Prostate gland (tissue), 2 donors: Measurements from ENCODE around the gene LRCH4.

Experiments used
- POLR2A ChIP-seq: fragments of 450-650 bp; IDR thresholded peaks from one replicate; pipeline ENCODE4 v1.6.1; 2016; ENCODE audit warnings: antibody characterized with exemption, mild to moderate bottlenecking
- POLR2AphosphoS5 ChIP-seq: sonication (generic); formaldehyde crosslinking; IDR thresholded peaks from one replicate; pipeline ENCODE4 v1.6.1; 2017; ENCODE audit warnings: antibody characterized with exemption
- TF ChIP-seq, protein P1 (sequence below), 4 experiments: fragments of 200-600 bp in 2 of 4; fragments of 450-650 bp in 2 of 4; sonication (generic) in 2 of 4; IDR thresholded peaks; 1 replicate in 3 of 4; 2 replicates in 1 of 4; pipeline ENCODE4 v1.5.1; 2016 to 2019; ENCODE audit warnings: antibody characterized with exemption in 4 of 4, mild to moderate bottlenecking in 2 of 4, moderate library complexity in 2 of 4

DNA sequence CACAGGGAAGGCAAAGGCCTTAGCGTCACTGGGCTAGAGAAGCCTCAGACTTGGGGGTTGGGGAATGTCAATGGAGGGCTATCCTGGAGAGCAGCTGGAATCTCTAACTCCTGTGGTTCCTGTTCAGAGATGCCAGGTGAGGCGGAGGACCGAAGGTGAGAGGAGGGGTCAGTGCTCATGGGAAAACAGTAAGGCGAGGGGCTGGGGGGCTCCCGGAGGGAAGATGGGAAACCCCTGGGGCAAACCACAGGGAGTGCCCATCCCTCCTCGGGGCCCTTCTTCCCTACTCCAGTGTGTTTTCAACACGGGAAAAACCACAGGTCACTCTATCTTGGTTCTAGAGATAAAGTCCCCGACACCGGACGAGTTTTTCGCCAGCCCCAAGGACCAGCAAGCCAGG, 3.3 kb downstream of the LRCH4 start:
- no peak for TF ChIP-seq POLR2A
- TF ChIP-seq, protein P1, sequence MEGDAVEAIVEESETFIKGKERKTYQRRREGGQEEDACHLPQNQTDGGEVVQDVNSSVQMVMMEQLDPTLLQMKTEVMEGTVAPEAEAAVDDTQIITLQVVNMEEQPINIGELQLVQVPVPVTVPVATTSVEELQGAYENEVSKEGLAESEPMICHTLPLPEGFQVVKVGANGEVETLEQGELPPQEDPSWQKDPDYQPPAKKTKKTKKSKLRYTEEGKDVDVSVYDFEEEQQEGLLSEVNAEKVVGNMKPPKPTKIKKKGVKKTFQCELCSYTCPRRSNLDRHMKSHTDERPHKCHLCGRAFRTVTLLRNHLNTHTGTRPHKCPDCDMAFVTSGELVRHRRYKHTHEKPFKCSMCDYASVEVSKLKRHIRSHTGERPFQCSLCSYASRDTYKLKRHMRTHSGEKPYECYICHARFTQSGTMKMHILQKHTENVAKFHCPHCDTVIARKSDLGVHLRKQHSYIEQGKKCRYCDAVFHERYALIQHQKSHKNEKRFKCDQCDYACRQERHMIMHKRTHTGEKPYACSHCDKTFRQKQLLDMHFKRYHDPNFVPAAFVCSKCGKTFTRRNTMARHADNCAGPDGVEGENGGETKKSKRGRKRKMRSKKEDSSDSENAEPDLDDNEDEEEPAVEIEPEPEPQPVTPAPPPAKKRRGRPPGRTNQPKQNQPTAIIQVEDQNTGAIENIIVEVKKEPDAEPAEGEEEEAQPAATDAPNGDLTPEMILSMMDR (IDR thresholded peaks at IDR 0.05), result no peak
- TF ChIP-seq POLR2AphosphoS5, result no peak
